ENCODE results near the gene GABRA6.

DNA sequence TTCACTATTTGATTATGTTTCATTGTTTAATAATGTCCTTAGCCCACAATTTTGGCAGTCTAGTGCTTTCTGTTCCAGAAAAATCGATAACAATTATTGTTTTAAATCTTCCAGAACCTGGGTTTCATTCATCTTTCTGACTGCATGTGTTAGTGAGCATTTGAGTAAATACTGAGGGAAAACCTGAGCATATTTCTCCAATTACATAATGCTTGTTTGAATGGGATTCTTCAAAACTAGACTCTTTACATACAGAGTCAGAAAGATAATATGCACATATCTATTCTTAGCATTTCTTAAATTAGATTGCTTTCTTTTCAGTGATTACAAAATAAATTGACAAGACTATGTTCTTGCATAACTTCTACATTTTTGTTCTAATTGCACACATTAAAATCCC, 21.9 kb downstream of the GABRA6 start:
- TF ChIP-seq, protein P1, sequence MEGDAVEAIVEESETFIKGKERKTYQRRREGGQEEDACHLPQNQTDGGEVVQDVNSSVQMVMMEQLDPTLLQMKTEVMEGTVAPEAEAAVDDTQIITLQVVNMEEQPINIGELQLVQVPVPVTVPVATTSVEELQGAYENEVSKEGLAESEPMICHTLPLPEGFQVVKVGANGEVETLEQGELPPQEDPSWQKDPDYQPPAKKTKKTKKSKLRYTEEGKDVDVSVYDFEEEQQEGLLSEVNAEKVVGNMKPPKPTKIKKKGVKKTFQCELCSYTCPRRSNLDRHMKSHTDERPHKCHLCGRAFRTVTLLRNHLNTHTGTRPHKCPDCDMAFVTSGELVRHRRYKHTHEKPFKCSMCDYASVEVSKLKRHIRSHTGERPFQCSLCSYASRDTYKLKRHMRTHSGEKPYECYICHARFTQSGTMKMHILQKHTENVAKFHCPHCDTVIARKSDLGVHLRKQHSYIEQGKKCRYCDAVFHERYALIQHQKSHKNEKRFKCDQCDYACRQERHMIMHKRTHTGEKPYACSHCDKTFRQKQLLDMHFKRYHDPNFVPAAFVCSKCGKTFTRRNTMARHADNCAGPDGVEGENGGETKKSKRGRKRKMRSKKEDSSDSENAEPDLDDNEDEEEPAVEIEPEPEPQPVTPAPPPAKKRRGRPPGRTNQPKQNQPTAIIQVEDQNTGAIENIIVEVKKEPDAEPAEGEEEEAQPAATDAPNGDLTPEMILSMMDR (IDR thresholded peaks at IDR 0.05) = no peak
- TF ChIP-seq EZH2phosphoT487 (IDR thresholded peaks at IDR 0.05) = no peak
